GM15510 (cell line): ENCODE measurements around the gene CWF19L1.

Experiments
- POLR2A ChIP-seq: IDR thresholded peaks from 3 replicates; pipeline ENCODE4 v1.6.1; 2011; ENCODE audit warnings: borderline replicate concordance; ENCODE audit not compliant: insufficient read length; ENCODE audit errors: extremely low read depth

The CWF19L1 gene

GRCh38 chr10:100192350-100192749 is 75.1 kb downstream of the CWF19L1 start:
- TF ChIP-seq POLR2A = no peak

- TF ChIP-seq POLR2A = no peak
These were observed 80.9 kb downstream of the CWF19L1 start for GRCh38 chr10:100186253-100187212.

- TF ChIP-seq POLR2A = peak; percentile 80
These were observed 81.8 kb downstream of the CWF19L1 start, which contains the start of gene ERLIN1 for GRCh38 chr10:100185364-100186252. ERLIN1 (minus strand) TSS chr10:100186029; CDS start chr10:100185626, 403 bp downstream.

- TF ChIP-seq POLR2A = no peak
These were observed 82.6 kb downstream of the CWF19L1 start for GRCh38 chr10:100184840-100185239.

- no peak for TF ChIP-seq POLR2A
These were observed 83.0 kb downstream of the CWF19L1 start for GRCh38 chr10:100184426-100184825.

GRCh38 chr10:100183481-100183880 is 84.0 kb downstream of the CWF19L1 start:
- no peak for TF ChIP-seq POLR2A

- TF ChIP-seq POLR2A = no peak
These were observed 84.5 kb downstream of the CWF19L1 start for GRCh38 chr10:100182908-100183307.
